HG02840 (cell line): ENCODE measurements around the gene ERBB2.
"Not testable (repeated sequence)": the region's sequence is repeated elsewhere in the genome, so short reads cannot be mapped to it uniquely, and the experiment has no call there.

Source experiments
- ATAC-seq: cut with Tn5 transposase; IDR thresholded peaks from one replicate; pipeline ENCODE4 v1.9.1; 2021; ENCODE audit warnings: mild to moderate bottlenecking, moderate library complexity, moderate number of reproducible peaks; ENCODE audit not compliant: unreplicated experiment, low FRiP score

Gene ERBB2

DNA sequence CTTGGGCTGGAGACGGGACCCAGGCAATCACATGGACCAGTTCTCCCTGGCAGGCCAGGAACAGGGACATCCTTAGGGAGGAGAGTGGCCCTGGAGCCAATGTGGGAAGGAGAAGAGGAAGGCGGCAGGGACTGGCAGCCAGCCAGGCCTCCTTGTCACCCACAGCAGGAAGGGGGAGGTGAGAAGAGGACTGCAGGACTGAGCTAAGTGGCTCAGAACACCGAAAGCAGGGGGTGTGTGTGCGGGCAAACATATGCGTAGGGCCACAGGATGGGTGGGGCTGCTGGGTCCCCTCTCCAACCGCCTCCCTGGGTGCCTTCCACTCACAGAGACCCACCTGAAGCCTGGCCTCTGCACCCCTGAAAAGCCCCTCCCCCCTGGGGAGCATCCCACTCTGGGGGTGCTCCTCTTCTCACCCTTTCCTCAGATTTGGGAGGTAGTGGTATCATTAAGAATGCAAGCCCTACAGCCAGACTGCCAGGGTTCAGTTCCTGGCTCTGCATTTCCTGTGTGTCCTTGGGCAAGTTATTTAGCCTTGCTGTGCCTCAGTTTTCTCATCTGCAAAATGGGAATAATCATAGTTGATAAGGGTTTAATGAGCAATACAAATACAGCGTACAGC, 23.6 kb upstream of the ERBB2 start:
- ATAC-seq = no peak

DNA sequence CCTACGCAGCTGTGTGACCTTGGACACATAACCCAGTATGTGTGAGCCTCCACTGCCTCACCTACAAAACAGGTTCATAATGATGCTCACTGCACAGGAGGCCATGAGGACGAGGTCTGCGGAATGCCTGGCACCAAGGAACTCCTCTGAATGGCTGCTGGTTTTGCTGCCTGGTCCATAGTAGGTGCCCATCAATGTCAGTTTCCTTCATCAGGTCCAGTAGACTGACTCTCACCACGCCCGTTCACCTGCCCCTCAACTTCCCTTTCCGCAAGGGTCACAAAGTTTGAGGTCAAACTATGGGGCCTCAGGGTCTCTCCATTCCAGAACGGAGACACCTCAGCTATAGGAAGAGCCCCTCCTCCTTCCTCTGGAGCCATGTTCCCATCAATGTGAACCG, 22.8 kb upstream of the ERBB2 start:
- no peak for ATAC-seq

DNA sequence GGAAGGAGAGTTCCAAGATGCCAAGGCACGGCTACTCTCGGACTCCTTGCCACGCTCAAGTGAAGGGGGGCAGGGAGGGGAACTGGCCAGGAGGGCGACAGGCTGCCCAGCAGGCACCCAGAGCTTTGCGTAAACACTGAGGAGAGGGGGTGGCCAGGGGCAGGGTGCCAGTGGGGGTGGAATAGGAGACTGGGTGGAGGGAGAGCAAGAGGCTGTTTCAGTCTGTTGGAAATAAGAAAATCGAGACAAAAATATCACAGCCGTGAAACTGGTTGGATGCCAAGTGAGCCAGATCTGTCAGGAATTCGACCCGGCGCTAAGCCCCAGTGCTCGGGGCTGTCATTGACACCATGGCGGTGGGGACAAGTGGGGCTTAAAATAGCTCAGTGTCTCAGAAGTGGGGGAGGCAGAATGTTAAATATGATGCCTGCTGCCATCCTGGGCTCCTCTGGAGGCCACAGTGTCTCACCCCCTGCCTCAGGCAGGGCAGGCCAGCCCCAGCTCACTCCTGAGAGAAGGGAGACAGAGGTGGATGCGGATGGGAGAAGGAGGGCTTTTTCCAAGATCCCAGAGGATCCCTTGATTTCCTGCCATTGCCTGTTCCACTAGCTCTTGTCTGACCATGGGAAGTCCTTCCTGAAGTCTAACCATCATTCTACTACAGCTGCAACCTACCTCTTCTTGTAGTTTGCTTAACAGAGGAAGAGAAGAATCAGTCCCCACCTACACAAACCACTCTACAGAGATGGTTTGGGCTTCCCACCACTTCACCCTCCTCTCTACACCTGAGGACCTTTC, 22.1 kb upstream of the ERBB2 start:
- no peak for ATAC-seq

DNA sequence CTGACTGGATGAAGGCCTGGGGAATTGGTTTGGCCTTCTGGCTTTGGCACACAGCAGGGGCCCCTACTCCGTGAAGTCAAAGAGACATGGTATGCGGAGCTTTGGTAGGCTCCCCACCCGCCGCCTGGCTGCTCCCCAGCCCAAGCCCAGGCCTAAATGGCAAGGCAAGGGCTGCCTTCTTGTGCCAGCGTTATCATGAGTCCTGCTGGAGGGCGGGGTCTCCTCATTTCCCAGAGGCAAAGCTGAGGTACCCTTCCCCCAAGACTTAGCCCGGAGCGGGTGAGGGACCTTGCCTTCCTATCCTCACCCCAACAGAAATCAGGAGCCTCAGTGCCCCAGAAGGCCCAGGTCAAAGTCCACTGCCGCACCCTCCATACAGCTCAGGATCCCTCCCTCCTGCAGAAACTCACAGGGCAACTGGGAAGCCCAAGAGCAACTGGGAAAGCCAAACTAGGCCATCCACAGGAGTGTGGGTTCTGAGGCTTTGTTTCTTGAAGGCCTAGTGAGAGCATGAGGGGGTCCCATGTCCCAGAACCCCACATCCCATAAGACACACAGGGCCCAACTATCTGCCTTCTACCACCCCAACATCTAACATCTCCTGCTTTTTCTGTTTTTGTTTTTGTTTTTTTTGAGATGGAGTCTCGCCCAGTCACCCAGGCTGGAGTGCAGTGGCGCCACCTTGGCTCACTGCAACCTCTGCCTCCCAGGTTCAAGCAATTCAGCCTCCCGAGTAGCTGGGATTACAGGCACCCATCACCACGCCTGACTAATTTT, 21.3 kb upstream of the ERBB2 start:
- no peak for ATAC-seq

DNA sequence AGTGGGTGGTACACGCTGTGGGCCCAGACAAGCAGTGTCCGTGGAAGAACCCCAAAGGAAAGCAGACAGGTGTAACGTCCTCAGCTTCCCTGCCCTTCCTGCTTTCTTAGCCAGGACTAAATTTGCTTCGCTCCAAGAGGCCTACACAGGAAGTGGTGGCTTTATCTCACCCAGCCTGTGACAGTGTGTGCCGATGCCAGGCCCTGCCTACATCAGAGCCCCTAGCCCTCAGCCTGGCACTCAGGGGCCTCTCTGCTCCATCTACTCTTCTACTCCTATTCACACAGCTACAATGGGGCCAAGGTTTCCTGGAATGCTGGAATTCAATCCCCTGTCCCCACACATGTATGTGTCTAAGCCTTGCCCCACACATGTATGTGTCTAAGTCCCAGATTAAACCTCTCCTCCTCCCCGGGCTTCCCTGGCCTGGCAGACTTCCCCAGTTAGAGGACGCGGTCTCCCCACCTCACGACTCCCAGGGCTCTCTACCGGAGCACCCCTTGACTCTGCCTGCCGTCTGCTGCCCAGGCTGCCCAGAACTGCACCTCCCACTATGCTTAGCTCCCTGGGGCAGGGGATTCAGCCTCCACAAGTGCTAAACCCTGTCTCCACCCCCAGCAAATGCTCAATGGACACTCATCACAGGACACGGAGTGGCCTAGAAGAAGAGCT, 20.2 kb upstream of the ERBB2 start:
- ATAC-seq = no peak

DNA sequence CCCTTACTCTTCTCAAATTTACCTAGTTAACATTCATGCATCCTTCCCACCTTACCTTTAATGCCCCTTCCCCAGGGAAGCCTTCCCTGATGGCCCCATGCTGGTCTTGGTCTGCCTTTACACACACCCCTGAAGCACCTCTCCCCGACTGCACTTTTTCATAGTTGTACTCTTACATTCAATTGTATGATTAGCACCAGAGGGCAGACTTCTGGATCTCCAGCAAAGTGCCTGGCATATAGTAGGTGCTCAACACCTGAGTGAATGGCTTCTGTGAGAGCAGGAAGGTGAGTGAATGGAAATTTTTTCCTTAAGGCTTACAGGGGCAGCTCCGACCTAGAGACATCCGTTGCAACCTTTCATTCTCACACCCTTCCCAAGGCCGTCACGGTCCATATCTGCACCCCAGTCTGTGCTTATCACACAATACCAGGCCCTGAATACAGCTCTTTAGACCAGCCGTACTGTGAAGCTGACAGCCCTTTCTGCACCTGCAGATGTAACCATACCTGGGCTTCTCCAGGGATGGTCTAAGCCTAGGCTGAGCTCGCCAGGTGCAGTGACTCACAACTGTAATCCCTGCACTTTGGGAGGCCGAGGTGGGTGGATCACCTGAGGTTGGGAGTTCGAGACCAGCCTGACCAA, 16.4 kb upstream of the ERBB2 start:
- ATAC-seq = no peak

DNA sequence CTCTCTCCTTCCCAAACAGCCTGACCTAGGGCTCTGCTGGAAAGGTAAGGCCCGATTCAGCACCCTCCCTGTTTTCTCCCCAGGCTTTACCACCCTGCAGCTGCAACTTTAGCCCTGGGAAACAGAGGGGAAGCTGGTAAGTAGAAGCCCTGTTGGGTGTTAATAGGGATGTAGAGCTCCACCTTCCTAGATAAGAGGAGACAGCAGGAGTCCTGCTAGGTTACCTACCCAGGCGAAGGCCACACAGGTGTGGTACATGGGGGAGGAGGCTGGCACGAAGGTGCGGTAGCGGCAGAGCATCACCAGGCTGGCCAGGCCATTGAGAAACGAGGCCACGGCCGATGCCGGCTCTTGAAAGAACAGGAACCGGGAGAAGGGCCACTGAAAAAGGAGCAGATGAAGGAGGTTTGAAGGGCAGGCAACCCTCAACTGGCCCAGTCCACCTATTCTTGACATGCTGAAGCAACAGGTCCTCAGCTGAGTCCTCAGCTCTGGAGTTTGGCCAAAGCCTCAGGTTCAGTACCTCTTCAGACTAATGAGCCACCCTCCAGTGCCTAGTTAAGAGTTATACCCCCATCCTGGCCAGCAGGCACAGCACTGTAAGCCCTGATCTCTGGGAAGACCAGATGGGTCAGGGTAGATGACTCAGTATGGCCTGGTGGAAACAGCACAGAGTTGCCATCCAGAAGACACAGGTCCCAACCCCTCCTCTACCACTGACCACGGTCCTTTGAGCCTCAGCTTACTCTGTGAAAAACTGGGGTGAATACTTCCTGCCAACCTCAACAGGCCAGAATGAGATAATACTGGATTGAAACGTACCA, 15.3 kb upstream of the ERBB2 start:
- ATAC-seq = no peak

DNA sequence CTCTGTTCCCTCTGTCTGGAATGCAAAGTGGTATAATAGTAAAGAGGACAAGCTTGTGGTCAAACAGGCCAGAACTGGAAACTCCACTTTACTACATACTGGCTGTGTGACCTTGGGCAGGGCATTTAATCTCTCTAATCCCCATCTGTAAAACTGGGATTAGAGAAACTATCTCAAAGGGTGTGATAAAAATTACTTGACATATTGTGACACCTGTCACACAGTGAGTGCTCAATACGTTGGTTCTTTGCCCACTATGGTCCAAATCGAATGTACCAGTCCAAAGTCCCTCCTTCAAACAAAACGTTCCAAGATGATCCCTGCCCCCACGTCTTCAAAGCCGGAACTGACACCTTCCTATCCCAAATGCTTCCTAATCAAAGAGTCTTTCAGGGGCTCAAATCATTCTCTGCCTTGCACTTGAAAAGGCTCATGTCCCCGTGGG, 12.7 kb upstream of the ERBB2 start:
- ATAC-seq = no peak

DNA sequence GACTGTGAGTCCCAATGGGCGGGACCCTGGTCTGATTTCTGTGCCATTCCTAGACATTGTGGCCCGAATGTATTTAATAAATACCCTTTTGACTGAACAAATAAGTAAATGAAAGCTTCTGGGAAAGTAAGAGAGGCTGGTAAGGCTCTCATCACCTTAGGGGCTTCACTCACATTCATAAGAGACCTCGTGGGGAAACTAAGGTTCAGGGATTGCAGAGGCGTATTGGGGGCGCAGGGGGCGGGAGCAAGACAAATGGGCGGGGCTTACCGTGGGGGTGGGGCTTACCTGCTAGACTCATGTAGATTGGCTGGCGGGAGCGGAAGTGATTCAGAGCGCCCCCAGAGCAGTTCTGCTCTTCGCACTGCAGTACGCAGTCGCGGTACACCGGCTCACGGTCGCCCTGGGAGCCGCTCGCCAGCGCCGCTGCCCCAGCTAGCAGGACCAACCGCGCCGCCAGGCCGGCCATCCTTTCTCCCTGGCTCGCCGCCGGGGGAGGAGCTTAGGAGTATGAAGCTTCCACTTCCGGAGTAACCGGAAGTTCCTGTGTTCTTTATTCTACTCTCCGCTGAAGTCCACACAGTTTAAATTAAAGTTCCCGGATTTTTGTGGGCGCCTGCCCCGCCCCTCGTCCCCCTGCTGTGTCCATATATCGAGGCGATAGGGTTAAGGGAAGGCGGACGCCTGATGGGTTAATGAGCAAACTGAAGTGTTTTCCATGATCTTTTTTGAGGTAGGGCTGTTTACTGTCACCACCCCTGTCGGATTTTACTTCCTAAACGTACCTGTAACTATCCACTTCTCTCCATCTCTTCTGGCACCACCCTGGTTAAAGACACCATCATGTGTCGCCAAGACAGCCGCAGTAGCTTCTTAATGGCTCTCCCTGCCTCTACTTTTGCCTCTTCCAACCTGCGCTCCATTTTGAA, 12.1 kb upstream of the ERBB2 start, which contains the start of gene PGAP3:
TSS of gene PGAP3 (minus strand) at position 512 of the 929 bp plus-strand sequence. CDS start at position 469, 43 bp downstream.
- peak; percentile 86 for ATAC-seq

DNA sequence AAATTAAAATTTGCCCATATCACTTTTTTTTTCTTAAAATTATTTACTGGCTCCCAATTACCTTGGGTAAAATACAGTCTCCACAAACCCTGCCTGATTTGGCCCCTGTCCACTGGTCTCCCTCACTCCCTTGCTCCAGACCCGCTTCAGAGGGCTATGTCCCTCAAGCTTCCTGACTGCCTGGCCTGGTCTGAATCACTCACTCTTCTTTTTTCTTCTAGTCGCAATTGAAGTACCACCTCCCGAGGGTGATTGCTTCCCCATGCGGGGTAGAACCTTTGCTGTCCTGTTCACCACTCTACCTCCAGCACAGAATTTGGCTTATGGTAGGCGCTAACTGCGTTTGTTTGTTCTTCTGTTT, 11.4 kb upstream of the ERBB2 start:
- ATAC-seq = no peak

DNA sequence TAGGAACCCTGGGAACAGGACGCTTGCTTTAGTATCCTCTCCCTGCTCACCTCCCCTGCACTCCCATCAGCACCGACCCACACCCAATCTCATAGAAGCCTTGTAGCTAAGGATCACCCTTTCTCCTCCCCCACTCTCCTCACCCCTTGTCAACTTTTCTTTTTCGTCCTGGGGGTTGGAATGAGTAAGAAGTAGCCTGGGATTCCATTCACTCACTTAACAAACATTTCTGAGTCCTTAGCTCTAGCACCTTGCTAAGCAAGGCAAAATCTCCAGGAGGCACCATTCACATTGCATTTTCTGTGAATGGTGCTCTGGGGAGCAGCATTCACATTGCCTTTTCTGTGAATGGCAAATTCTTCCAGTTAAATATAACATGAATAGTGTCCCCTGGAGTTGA, 10.9 kb upstream of the ERBB2 start:
- ATAC-seq = no peak

DNA sequence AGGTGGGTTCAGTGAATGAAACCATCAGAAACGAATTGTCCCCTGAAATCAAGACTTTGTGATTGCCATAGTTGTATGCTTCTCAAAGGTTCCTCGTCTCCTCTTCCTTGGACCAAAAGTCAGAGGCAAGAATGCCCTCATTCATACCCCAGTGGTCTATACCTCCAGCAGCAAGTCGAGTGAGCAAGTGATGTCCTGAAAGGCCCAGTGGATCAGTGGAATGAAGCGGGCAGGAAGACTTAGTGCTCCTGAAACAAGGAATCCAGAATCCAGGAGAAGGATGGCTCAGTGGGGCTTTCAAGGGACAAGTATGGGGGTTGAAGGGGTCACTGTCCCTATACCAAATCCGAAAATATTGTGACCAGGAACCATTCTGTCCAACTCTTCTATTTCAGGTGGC, 5.3 kb upstream of the ERBB2 start:
- no peak for ATAC-seq

DNA sequence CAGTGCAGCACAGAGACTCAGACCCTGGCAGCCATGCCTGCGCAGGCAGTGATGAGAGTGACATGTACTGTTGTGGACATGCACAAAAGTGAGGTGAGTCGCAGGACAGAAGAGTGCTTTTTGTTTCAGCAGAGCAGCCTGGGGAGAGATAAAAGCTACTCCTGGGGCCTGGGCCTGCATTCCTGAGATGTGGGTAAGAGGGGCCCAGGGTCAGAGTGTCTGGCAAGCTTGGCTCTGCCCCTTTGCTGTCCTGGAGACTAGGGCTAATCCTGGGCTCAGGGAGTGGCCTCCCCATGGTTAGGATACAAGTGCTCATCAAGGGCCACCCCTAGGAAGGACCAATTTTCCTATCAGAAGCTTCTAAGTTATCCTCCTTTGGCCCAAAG, 4.8 kb upstream of the ERBB2 start:
- ATAC-seq = no peak

DNA sequence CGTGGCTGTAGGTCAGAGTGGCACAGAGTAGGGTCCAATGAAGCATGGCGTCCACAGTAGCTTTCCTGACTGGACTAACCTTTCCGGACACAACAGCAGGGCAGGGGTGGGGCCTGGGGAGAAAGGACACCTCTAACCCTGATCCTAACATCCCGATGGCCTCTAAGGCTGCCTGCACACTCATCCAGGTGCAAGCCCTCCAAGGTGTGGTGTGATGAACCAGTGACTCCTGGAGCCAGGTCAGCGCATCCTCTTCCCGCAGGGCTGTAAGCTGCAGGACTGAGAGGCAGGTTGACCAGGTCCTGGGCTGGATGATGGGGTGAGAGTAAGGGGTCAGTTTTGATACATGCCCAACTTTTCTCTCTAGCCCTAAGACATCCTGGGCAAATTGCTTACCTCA, 3.1 kb upstream of the ERBB2 start:
- no peak for ATAC-seq

DNA sequence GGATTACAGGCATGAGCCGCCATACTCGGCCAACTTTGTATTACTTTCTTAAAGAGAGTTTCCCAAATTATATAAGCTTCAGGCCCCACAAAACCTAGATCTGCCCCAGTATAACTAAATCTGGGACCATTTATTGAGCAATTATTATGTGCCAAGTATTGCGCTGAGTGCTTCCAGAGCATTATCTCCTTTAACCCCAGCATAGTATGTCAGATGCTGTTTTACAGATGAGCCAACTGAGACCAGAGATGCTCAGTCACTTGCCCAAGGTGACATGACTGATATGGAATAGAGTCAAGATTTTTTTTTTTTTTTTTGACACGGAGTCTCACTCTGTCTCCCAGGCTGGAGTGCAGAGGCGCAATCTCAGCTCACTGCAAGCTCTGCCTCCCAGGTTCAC, 1.9 kb upstream of the ERBB2 start:
- ATAC-seq = no peak

DNA sequence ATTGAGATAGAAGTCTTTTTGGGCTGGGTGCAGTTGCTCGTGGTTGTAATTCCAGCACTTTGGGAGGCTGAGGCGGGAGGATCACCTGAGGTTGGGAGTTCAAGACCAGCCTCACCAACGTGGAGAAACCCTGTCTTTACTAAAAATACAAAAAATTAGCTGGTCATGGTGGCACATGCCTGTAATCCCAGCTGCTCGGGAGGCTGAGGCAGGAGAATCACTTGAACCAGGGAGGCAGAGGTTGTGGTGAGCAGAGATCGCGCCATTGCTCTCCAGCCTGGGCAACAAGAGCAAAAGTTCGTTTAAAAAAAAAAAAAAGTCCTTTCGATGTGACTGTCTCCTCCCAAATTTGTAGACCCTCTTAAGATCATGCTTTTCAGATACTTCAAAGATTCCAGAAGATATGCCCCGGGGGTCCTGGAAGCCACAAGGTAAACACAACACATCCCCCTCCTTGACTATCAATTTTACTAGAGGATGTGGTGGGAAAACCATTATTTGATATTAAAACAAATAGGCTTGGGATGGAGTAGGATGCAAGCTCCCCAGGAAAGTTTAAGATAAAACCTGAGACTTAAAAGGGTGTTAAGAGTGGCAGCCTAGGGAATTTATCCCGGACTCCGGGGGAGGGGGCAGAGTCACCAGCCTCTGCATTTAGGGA, 577 bp upstream of the ERBB2 start:
- not testable (repeated sequence) for ATAC-seq

DNA sequence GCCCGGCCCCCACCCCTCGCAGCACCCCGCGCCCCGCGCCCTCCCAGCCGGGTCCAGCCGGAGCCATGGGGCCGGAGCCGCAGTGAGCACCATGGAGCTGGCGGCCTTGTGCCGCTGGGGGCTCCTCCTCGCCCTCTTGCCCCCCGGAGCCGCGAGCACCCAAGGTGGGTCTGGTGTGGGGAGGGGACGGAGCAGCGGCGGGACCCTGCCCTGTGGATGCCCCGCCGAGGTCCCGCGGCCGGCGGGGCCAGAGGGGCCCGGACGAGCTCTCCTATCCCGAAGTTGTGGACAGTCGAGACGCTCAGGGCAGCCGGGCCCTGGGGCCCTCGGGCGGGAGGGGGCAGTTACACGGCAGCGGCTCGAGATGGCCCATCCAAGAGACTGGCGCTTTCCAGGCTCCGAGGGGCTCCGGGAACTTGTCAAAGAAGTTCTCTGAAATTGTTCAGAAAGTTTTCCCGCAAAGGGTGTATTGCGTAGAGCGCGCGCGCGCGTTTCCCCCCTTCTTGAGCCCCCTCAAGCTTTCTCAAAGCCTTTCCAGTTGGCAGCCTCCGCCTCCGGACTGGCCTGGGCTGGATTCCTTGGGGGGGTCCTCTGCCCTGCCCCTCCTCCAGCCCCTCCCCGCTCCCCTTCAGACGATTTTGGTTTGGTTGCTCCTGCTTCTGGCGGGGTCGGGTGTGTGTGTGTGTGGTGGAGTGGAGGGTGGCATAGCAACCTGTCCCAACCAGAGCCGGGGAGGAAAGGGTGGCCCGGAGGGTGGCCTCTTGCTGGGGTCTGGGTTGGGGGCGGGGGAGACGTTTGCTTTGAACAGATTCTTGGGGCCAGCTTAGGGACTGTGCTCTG, 504 bp downstream of the ERBB2 start:
- no peak for ATAC-seq
